ENCODE results near the gene FAM174C. TPM values are rescaled to one million over a fixed set of nuclear protein-coding genes. Genes with fewer than 3 reads are reported as not detected.

FAM174C gene
- total and polyA plus RNA-seq, 8 donors, result 6.2 to 240 (median 78.1) TPM

- no peaks in the 10 kb centered on the region for H3K9me3 ChIP-seq
- H3K27ac ChIP-seq, result peak overlapping the region in 4 of 5 donors; percentile 92 to 100 (median 98)
- peak overlapping the region in 2 of 4 donors; percentile 46 to 61 for H3K4me3 ChIP-seq
- no peak for TF ChIP-seq CTCF (IDR thresholded peaks at IDR 0.05)
- TF ChIP-seq EP300 (IDR thresholded peaks at IDR 0.05), result no peak
- TF ChIP-seq POLR2A (IDR thresholded peaks at IDR 0.05), result no peak
- TF ChIP-seq POLR2AphosphoS5 (IDR thresholded peaks at IDR 0.05), result no peak
- peaks cover 74 to 89% (median 84%) of the 10 kb centered on the region in 4 donors for H3K4me1 ChIP-seq
- intact Hi-C loops (cut with DNase I; ENCODE audit: low total_unique reads), result loop anchor here (2.0 kb wide), 1 partner anchor 23 kb away; no protein-coding TSS in a partner anchor
- WGBS, 5 donors, result 28 to 49% (median 37%) methylated on average over 16 to 35 of the region's 35 CpGs
- H3K27me3 ChIP-seq, result no peaks in the 10 kb centered on the region
- DNase-seq, result peak in 1 of 2 donors; percentile 71
- peaks cover 19 to 22% (median 20%) of the 10 kb centered on the region in 4 donors for H3K36me3 ChIP-seq
These were observed 7.7 kb upstream of the FAM174C start for GRCh38 chr19:1267477-1268225.

GRCh38 chr19:1268226-1269064, 6.9 kb upstream of the FAM174C start:
- intact Hi-C loops (cut with DNase I; ENCODE audit: low total_unique reads), result no loop called here
- H3K4me3 ChIP-seq, result peak overlapping the region in 3 of 4 donors; percentile 62 to 88 (median 83)
- 52 to 57% (median 53%) methylated on average over 35 to 40 of the region's 40 CpGs for WGBS, 5 donors
- H3K9me3 ChIP-seq, result no peaks in the 10 kb centered on the region
- H3K27me3 ChIP-seq, result no peaks in the 10 kb centered on the region
- H3K36me3 ChIP-seq, result peaks cover 27 to 30% (median 28%) of the 10 kb centered on the region in 4 donors
- peaks cover 75 to 89% (median 84%) of the 10 kb centered on the region in 4 donors for H3K4me1 ChIP-seq
- peak overlapping the region; percentile 92 to 100 (median 100) for H3K27ac ChIP-seq
- no peak for TF ChIP-seq EP300 (IDR thresholded peaks at IDR 0.05)
- DNase-seq, result peak in 1 of 2 donors; percentile 50

- 0 to 1% (median 0%) methylated on average over 6 to 50 of the region's 50 CpGs for WGBS, 5 donors
- Histone ChIP-seq H3K4me3 (peak within 1 kb of the TSS; percentile 62 to 88 (median 82)), H3K36me3 (peaks cover 34 to 37% (median 34%) of the 10 kb centered on the region in 4 donors), H3K27me3 (no peaks in the 10 kb centered on the region), H3K9me3 (no peaks in the 10 kb centered on the region), H3K27ac (peak within 1 kb of the TSS; percentile 92 to 100 (median 100)), H3K4me1 (peaks cover 80 to 89% (median 87%) of the 10 kb centered on the region in 4 donors)
- TF ChIP-seq EP300 (IDR thresholded peaks at IDR 0.05) (no peak), CTCF (IDR thresholded peaks at IDR 0.05) (peak in 1 of 7 experiments; percentile 22), POLR2AphosphoS5 (IDR thresholded peaks at IDR 0.05) (peak; percentile 67 to 99 (median 99)), POLR2A (IDR thresholded peaks at IDR 0.05) (peak in 2 of 4 donors; percentile 77 to 91)
- intact Hi-C loops (cut with DNase I; ENCODE audit: low total_unique reads), result no loop called here
- DNase-seq, result peak; percentile 100
These were observed 6.3 kb upstream of the FAM174C start, which contains the start of gene CIRBP for GRCh38 chr19:1269065-1269477. Gene CIRBP, plus strand, starts transcription at chr19:1269332. Its CDS starts 1,602 bp downstream, at chr19:1270934.

GRCh38 chr19:1269478-1270212, 5.7 kb upstream of the FAM174C start:
- Histone ChIP-seq H3K4me3 (peak overlapping the region; percentile 62 to 88 (median 82)), H3K36me3 (peaks cover 39 to 42% (median 40%) of the 10 kb centered on the region in 4 donors), H3K4me1 (peaks cover 86 to 95% (median 91%) of the 10 kb centered on the region in 4 donors), H3K27me3 (no peaks in the 10 kb centered on the region), H3K9me3 (no peaks in the 10 kb centered on the region), H3K27ac (peak overlapping the region; percentile 92 to 100 (median 100))
- peak; percentile 86 to 96 for DNase-seq
- 0 to 1% (median 0%) methylated on average over 21 to 64 of the region's 64 CpGs for WGBS, 5 donors
- intact Hi-C loops (cut with DNase I; ENCODE audit: low total_unique reads), result no loop called here
- TF ChIP-seq CTCF (IDR thresholded peaks at IDR 0.05) (no peak), POLR2A (IDR thresholded peaks at IDR 0.05) (no peak), POLR2AphosphoS5 (IDR thresholded peaks at IDR 0.05) (peak in 2 of 3 donors; percentile 56 to 71), EP300 (IDR thresholded peaks at IDR 0.05) (peak; percentile 22)
